GM19238 (cell line): ENCODE results near the gene TFDP2.
A peak's percentile ranks its signal among the peaks of the same experiment; 100 is the strongest.
"Not testable (repeated sequence)": the region's sequence is repeated elsewhere in the genome, so short reads cannot be mapped to it uniquely, and the experiment has no call there.

ENCODE experiments used
- DNase-seq: peaks from one replicate; pipeline ENCODE4 v3.0.0; 2011; ENCODE audit warnings: low spot score; ENCODE audit not compliant: insufficient read length

TFDP2 gene

GRCh38 chr3:141928631-141929270 lies 220.6 kb downstream of the TFDP2 start:
- no peak for DNase-seq

- no peak for DNase-seq
Measured at GRCh38 chr3:141926929-141927328, 222.4 kb downstream of the TFDP2 start.

GRCh38 chr3:141925677-141926076 lies 223.7 kb downstream of the TFDP2 start:
- DNase-seq, result not testable (repeated sequence)

- DNase-seq, result no peak
Measured at GRCh38 chr3:141921316-141921715, 228.0 kb downstream of the TFDP2 start.

GRCh38 chr3:141920701-141921100 lies 228.6 kb downstream of the TFDP2 start:
- no peak for DNase-seq

- no peak for DNase-seq
Measured at GRCh38 chr3:141915766-141916165, 233.6 kb downstream of the TFDP2 start.

GRCh38 chr3:141915016-141915415 lies 234.3 kb downstream of the TFDP2 start:
- no peak for DNase-seq

- DNase-seq, result no peak
Measured at GRCh38 chr3:141914311-141914710, 235.0 kb downstream of the TFDP2 start.

DNA sequence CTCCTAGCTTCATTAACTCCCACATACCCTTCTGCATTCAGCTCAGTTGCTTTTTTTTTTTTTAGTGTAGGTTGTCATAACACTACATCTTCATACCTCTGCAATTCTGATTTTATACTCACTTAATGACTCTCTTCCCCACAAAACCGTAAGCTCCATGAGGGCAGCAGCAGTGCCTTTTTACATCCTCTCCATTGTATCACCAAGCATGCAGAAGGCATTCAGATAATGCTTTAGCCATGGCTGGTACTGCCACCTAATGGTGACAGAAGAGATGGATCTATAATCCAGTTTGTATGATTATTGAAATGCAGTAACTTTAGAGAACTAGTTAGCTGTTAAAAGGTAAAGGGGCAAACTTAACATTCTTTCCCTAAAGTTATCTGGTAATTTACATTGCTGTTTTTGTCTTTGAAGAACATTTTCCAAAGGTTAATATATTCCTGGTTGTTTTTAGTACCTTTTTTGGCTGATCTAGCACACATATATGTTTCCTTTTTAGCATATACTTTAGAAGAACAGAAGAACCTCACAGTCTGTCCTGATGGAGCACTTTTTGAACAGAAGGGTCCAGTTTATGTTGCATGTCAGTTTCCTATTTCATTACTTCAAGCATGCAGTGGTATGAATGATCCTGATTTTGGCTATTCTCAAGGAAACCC lies 236.1 kb downstream of the TFDP2 start:
- peak; percentile 29 for DNase-seq

DNA sequence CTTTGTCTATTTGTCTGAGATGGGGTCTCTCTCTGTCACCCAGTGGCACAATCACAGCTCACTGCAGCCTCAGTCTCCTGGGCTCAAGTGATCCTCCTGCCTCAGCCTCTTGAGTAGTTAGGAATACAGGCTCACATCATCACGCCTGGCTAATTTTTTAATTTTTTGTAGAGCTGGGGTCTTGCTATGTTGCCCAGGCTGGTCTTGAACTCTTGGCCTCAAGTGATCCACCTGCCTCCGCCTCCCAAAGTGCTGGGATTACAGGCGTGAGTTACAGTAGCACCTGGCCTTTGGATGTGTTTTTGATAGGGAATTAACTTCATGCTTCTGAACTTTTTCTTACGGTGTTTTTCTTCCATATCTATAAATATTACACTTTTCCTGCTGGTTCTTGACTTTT lies 239.4 kb downstream of the TFDP2 start:
- DNase-seq, result not testable (repeated sequence)

DNA sequence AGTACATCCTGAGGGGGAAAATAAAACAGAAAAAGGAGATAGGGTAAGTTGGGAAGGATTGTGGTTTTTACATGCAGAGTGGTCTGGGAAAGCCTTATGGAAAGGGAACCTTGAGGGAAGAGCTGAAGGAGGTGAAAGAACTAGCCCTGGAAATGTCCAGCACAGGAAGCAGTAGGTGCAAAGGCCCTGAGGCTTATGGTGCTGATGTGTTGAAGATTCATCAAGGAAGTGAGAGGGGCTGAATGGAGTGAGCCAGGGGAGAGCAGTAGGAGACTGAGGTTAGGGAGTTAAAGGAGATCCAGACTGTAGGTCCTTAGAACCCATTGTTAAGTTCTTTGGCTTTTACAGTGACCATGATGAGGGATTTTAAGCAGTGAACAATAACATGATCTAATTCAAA lies 239.9 kb downstream of the TFDP2 start:
- DNase-seq, result no peak

DNA sequence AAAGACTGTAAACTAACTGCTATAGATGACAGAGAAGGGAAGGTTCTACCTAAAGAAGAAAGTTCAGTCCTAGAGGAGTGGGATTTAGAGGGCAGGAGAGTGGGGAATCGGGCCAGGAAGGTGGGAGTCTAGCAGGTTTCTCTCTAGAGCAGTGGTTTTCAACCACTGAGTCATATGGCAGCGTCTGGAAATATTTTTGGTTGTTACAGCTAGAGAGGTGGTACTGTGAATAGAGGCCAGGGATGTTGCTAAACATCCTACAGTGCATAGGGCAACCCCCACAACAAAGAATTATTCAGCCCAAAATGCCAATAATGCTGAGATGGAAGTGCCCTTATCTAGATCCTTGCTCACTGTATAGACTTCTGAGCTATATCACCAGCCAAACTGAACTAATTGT lies 244.2 kb downstream of the TFDP2 start:
- DNase-seq, result no peak

DNA sequence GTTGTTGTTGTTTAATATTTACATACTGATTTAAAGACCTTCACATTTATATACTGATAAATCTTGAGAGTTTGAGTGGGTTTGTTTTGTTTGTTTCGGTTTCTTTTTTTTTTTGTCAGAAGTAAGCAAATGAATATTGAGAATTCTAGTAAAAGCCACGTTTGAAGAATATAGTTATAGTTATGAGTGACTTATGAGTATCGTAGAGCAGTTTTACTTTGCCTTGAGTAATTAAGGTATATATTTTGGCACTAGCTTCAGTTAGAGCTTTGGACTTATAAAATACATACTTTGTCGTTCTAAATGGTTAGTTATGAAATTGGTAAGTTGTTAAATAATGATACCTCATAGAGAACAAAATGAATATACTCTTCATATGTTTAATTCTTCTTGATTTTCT lies 245.1 kb downstream of the TFDP2 start:
- DNase-seq, result no peak

GRCh38 chr3:141901914-141902313 lies 247.4 kb downstream of the TFDP2 start:
- DNase-seq, result no peak

GRCh38 chr3:141900343-141900742 lies 249.0 kb downstream of the TFDP2 start:
- no peak for DNase-seq

GRCh38 chr3:141898908-141899307 lies 250.4 kb downstream of the TFDP2 start:
- no peak for DNase-seq

GRCh38 chr3:141895731-141896130 lies 253.6 kb downstream of the TFDP2 start:
- DNase-seq, result no peak

- DNase-seq, result no peak
Measured at GRCh38 chr3:141894524-141895176, 254.7 kb downstream of the TFDP2 start.
